8988T (cell line): ENCODE results near the gene C19orf38.
"Not testable (repeated sequence)": the region's sequence is repeated elsewhere in the genome, so short reads cannot be mapped to it uniquely, and the experiment has no call there.

ENCODE experiments used
- DNase-seq: peaks from one replicate; pipeline ENCODE4 v3.0.0; 2011

The C19orf38 gene

GRCh38 chr19:10877608-10878007 lies 29.4 kb downstream of the C19orf38 start:
- not testable (repeated sequence) for DNase-seq

- no peak for DNase-seq
Measured at GRCh38 chr19:10878253-10878652, 30.0 kb downstream of the C19orf38 start.

GRCh38 chr19:10881403-10882107 lies 33.3 kb downstream of the C19orf38 start:
- no peak for DNase-seq

- DNase-seq: no peak
Measured at GRCh38 chr19:10882108-10882457, 33.9 kb downstream of the C19orf38 start.

GRCh38 chr19:10884274-10884673 lies 36.1 kb downstream of the C19orf38 start:
- no peak for DNase-seq

- DNase-seq: no peak
Measured at GRCh38 chr19:10885201-10886169, 37.3 kb downstream of the C19orf38 start.

GRCh38 chr19:10887616-10888367 lies 39.6 kb downstream of the C19orf38 start:
- no peak for DNase-seq

GRCh38 chr19:10888421-10888866 lies 40.2 kb downstream of the C19orf38 start:
- DNase-seq: no peak

GRCh38 chr19:10889880-10890279 lies 41.7 kb downstream of the C19orf38 start:
- DNase-seq: no peak

GRCh38 chr19:10891405-10892086 lies 43.3 kb downstream of the C19orf38 start:
- DNase-seq: no peak

- no peak for DNase-seq
Measured at GRCh38 chr19:10892256-10892655, 44.0 kb downstream of the C19orf38 start.

- DNase-seq: no peak
Measured at GRCh38 chr19:10894911-10895213, 46.6 kb downstream of the C19orf38 start.

- no peak for DNase-seq
Measured at GRCh38 chr19:10895363-10895762, 47.1 kb downstream of the C19orf38 start.

- no peak for DNase-seq
Measured at GRCh38 chr19:10895920-10896319, 47.7 kb downstream of the C19orf38 start.

GRCh38 chr19:10896851-10897526 lies 48.8 kb downstream of the C19orf38 start:
- no peak for DNase-seq

- no peak for DNase-seq
Measured at GRCh38 chr19:10898633-10899032, 50.4 kb downstream of the C19orf38 start.

- DNase-seq: no peak
Measured at GRCh38 chr19:10899151-10899653, 51.0 kb downstream of the C19orf38 start.

GRCh38 chr19:10907925-10908324 lies 59.7 kb downstream of the C19orf38 start:
- no peak for DNase-seq

- DNase-seq: no peak
Measured at GRCh38 chr19:10908380-10908960, 60.3 kb downstream of the C19orf38 start.

- DNase-seq: no peak
Measured at GRCh38 chr19:10911579-10912363, 63.6 kb downstream of the C19orf38 start.

GRCh38 chr19:10912619-10913018 lies 64.4 kb downstream of the C19orf38 start:
- no peak for DNase-seq
